GM13976 (cell line): ENCODE data around the gene TTLL9.
"Not testable (repeated sequence)": the region's sequence is repeated elsewhere in the genome, so short reads cannot be mapped to it uniquely, and the experiment has no call there.

Source experiments
- DNase-seq: peaks from one replicate; pipeline ENCODE4 v3.0.0; 2012; ENCODE audit warnings: low spot score
- CTCF ChIP-seq: IDR thresholded peaks from 2 replicates; pipeline ENCODE4 v1.5.1; 2012; ENCODE audit warnings: borderline replicate concordance, mild to moderate bottlenecking; ENCODE audit not compliant: insufficient read depth; ENCODE audit errors: extremely low read depth, missing control alignments, control extremely low read depth
- in situ Hi-C: fragments of 300-500 bp; cut with MboI; formaldehyde crosslinking; loops from one replicate; pipeline ENCODE4 v1.12.0; 2022; ENCODE audit warnings: low sequenced_read_pairs, mixed read lengths, inconsistent platforms; ENCODE audit not compliant: unreplicated experiment

TTLL9 gene

GRCh38 chr20:31824554-31825313 is 45.7 kb upstream of the TTLL9 start:
- DNase-seq, result no peak
- TF ChIP-seq CTCF, result no peak
- in situ Hi-C loops, result loop anchor here (25.0 kb wide), 1 partner anchor 838 kb away; the partner anchor contains the start of gene C20orf203

GRCh38 chr20:31826074-31826473 is 44.4 kb upstream of the TTLL9 start:
- no peak for DNase-seq
- TF ChIP-seq CTCF, result no peak
- in situ Hi-C loops, result loop anchor here (25.0 kb wide), 1 partner anchor 836 kb away; the partner anchor contains the start of gene C20orf203

GRCh38 chr20:31827059-31827458 is 43.4 kb upstream of the TTLL9 start:
- in situ Hi-C loops, result loop anchor here (25.0 kb wide), 1 partner anchor 835 kb away; the partner anchor contains the start of gene C20orf203
- no peak for TF ChIP-seq CTCF
- no peak for DNase-seq

GRCh38 chr20:31828016-31828415 is 42.4 kb upstream of the TTLL9 start:
- DNase-seq, result not testable (repeated sequence)
- in situ Hi-C loops, result loop anchor here (25.0 kb wide), 1 partner anchor 834 kb away; the partner anchor contains the start of gene C20orf203

- DNase-seq, result no peak
- no peak for TF ChIP-seq CTCF
- in situ Hi-C loops, result loop anchor here (10.0 to 25.0 kb wide), 2 partner anchors 195 to 833 kb away; partner anchors contain the start of gene C20orf203
Measured at GRCh38 chr20:31829731-31830130, 40.7 kb upstream of the TTLL9 start.

- DNase-seq, result no peak
- TF ChIP-seq CTCF, result no peak
- in situ Hi-C loops, result loop anchor here (10.0 to 25.0 kb wide), 2 partner anchors 194 to 832 kb away; partner anchors contain the start of gene C20orf203
Measured at GRCh38 chr20:31830406-31830981, 39.9 kb upstream of the TTLL9 start.

- in situ Hi-C loops, result loop anchor here (10.0 to 25.0 kb wide), 2 partner anchors 194 to 831 kb away; partner anchors contain the start of gene C20orf203
- DNase-seq, result no peak
- no peak for TF ChIP-seq CTCF
Measured at GRCh38 chr20:31831211-31831610, 39.2 kb upstream of the TTLL9 start.
